ENCODE data around the gene CALR3.

The CALR3 gene

DNA sequence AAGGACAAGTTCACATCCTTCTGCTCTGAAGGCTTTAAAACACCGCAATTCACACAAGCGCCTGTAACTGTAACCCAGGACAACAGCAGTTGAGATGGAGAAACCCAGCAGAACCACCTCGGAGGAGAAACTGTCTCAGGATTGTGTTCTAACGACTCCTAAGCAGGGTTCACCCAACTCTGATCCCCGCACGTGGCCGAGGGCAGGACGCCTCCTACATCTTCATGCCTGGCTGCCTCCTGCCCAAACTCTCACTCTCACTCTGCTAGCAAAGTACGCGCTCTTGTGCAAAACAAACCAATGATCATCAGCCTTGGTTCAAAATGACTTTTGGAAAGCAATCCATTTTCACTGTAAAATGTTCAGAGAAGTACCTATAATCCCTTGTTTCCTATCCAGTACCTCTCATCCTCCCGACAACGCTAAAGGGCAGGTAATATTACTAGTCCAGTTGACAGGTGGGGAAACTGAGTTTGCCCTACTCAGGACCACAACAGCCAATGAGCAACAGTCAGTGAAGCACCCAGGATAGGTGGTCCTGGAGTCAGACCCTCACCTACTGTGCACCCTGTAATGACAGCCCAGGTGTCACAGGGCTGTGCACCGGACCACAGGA, 49.8 kb downstream of the CALR3 start:
- DNase-seq (ENCODE audit: low read depth) = no peak
- no peak overlapping the region for H3K4me3 ChIP-seq (ENCODE audit: low read length)
- TF ChIP-seq, protein P1, sequence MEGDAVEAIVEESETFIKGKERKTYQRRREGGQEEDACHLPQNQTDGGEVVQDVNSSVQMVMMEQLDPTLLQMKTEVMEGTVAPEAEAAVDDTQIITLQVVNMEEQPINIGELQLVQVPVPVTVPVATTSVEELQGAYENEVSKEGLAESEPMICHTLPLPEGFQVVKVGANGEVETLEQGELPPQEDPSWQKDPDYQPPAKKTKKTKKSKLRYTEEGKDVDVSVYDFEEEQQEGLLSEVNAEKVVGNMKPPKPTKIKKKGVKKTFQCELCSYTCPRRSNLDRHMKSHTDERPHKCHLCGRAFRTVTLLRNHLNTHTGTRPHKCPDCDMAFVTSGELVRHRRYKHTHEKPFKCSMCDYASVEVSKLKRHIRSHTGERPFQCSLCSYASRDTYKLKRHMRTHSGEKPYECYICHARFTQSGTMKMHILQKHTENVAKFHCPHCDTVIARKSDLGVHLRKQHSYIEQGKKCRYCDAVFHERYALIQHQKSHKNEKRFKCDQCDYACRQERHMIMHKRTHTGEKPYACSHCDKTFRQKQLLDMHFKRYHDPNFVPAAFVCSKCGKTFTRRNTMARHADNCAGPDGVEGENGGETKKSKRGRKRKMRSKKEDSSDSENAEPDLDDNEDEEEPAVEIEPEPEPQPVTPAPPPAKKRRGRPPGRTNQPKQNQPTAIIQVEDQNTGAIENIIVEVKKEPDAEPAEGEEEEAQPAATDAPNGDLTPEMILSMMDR (conservative IDR thresholded peaks at IDR 0.05; ENCODE audit: low read depth, low read length) = no peak

DNA sequence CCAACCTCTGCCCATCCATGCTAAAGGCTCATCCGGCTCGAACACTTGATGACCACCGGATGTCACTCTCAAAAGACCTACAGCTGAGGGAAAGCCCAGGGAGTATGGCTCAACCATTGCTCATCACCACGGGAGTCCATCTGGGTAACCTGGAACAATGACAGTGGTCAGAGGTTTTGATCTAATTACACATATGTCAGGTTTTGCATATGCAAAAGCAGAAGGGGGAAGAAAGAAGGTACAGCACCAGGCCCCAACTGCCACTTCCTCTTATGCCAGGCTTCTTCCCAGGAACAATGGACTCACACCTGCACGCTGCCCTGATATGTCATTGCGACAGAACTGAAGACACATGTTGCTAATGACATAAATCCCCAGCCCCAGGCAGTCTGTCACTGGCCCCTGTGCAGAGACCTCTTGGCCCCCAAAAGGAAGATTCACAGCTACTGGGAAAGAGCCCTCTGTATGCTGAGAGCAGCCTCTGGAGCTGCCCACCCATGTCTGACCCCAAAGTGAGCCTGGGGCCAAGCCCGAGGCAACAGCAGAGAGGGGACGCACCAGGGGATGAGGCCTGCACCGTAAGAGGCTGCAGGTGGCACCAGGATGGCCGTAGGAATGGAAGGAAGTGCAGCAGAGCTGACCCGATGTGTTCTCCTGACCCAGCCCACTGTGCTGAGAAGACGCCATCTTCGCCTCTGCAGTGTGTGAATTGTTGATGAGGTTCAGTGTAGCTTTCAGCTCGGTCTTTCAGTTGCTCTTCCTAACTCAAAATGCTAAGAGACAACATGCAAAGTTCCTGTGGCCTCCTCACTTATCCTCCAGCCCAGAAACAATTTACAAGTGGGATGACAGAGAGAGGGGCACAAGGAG, 50.5 kb downstream of the CALR3 start:
- no peak for DNase-seq (ENCODE audit: low read depth)
- TF ChIP-seq, protein P1 (conservative IDR thresholded peaks at IDR 0.05; ENCODE audit: low read depth, low read length) = no peak
- H3K4me3 ChIP-seq (ENCODE audit: low read length) = no peak overlapping the region

DNA sequence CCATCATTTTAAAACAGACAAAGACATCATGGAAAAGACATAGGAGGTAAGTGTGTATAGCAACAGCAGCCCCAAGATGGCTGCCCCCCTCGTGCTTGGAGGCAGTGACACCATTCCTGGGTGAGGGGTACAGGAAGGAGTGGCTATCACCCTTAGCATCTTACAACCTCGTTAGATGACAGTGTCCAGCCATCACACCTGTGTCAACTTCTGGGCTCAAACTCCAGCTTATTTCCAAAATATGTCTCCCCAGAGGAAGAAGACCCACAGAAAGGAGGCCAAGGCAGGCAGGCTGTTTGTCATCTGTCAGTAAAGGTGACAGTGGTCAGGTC, 51.7 kb downstream of the CALR3 start:
- TF ChIP-seq, protein P1 (conservative IDR thresholded peaks at IDR 0.05; ENCODE audit: low read depth, low read length) = no peak
- no peak overlapping the region for H3K4me3 ChIP-seq (ENCODE audit: low read length)
- DNase-seq (ENCODE audit: low read depth) = no peak

DNA sequence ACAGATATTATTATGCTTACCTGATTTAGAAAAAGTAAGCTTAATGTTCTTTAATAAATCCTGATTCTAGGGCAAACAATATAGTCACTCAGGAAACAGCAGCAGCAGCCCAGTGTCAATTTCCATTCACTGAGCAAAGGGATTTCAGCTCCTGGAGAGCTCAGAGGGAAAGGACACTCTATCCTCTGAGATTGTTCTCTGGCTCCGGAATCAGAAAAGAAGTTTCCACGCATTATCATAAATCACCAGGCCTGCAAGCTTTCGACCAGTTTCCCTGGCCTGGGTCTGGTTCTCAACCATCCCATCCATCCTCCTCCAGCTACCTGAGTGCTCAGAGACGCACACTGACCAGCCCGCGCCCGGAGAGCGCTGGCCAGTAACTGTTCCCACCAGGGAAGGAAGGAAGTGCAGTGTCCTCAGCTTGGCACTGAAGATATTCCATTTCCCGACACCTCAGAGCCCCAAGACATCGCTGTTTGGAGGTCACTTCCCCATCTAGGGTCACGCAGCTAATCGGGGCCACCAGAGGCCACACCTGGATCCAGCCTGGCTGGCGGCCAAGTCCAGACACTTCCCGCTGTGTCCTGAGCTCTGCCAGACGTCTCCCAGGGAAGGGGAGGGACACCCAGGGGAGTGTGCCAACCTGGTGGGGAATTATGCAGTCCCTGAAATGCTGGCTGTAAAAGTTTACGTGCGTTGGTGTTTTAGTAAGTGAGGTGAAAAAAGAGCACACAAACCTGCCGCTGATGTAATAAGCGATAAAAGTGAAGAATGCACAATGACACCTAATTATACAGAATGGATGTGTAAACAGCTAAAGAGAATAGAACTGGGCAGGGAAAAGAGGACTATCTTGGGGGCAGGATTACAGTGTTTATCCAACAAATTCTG, 53.3 kb downstream of the CALR3 start:
- TF ChIP-seq, protein P1 (conservative IDR thresholded peaks at IDR 0.05; ENCODE audit: low read depth, low read length) = no peak
- H3K4me3 ChIP-seq (ENCODE audit: low read length) = no peak overlapping the region
- DNase-seq (ENCODE audit: low read depth) = no peak

DNA sequence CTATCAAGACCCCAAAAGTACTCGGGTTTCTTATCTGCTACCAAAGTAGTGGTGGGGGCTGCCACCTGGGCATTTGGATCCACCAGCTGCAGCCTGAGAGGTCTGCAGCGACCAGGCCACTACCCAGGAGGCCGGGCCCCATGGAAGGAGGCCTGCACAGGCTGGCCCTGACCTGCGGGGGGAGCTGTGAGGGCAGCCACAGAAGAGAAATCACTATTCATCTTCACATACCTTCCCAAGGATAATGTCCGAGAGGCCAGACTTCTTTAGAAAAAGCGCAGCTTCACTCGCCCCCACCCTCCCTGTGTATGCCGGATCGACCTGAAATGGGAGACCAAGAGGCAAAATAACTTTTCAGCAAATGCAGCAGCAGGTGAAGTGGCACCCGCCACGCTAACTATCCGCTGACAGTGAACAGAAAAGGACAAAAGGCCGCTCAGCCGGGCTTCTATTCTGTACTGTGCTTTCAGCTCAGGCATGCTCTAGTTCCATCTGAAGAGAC, 54.3 kb downstream of the CALR3 start:
- TF ChIP-seq, protein P1 (conservative IDR thresholded peaks at IDR 0.05; ENCODE audit: low read depth, low read length) = peak; percentile 74
- no peak for DNase-seq (ENCODE audit: low read depth)
- H3K4me3 ChIP-seq (ENCODE audit: low read length) = no peak overlapping the region

DNA sequence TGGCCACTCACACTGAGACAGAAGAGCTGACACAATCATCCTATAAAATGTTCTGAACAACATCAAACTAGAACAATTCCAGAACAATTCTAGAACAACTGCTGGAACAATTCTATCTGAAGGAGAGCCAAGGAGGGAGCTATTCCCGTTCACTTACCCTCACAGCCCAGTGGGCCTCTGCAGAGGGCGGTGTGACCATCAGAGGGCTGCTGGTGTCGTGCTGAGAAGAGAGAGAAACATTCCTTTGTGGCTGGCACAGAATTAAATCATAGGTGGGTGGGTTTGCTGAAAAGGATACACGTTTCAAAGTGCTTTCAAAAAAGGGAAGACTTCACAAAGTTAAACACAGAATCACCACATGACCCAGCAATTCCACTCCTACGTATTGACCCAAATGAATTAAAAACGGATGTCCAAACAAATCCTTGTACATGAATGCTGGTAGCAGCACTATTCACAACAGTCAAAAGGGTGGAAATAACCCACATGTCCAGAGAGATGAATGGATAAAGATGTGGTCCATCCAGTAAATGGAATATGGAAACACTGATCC, 59.1 kb downstream of the CALR3 start:
- TF ChIP-seq, protein P1 (conservative IDR thresholded peaks at IDR 0.05; ENCODE audit: low read depth, low read length) = no peak
- no peak for DNase-seq (ENCODE audit: low read depth)

More for the DNA sequence above, 59.1 kb downstream of the CALR3 start:
- no peak overlapping the region for H3K4me3 ChIP-seq (ENCODE audit: low read length)

All from retinal pigment epithelial cell (primary cell).